ENCODE data around the gene OBSCN.
A peak's percentile ranks its signal among the peaks of the same experiment; 100 is the strongest.
"Not testable (repeated sequence)": the region's sequence is repeated elsewhere in the genome, so short reads cannot be mapped to it uniquely, and the experiment has no call there.

Gene OBSCN

GRCh38 chr1:228177183-228177475 is 30.7 kb upstream of the OBSCN start:
- H3K9me3 Mint-ChIP-seq, result no peaks in the 10 kb centered on the region
- peaks cover 2% of the 10 kb centered on the region for H3K36me3 Mint-ChIP-seq
- H3K27me3 Mint-ChIP-seq, result no peaks in the 10 kb centered on the region
- no peak overlapping the region for H3K27ac Mint-ChIP-seq
- H3K4me1 Mint-ChIP-seq, result peaks cover 9% of the 10 kb centered on the region
- no peak overlapping the region for H3K4me3 Mint-ChIP-seq

DNA sequence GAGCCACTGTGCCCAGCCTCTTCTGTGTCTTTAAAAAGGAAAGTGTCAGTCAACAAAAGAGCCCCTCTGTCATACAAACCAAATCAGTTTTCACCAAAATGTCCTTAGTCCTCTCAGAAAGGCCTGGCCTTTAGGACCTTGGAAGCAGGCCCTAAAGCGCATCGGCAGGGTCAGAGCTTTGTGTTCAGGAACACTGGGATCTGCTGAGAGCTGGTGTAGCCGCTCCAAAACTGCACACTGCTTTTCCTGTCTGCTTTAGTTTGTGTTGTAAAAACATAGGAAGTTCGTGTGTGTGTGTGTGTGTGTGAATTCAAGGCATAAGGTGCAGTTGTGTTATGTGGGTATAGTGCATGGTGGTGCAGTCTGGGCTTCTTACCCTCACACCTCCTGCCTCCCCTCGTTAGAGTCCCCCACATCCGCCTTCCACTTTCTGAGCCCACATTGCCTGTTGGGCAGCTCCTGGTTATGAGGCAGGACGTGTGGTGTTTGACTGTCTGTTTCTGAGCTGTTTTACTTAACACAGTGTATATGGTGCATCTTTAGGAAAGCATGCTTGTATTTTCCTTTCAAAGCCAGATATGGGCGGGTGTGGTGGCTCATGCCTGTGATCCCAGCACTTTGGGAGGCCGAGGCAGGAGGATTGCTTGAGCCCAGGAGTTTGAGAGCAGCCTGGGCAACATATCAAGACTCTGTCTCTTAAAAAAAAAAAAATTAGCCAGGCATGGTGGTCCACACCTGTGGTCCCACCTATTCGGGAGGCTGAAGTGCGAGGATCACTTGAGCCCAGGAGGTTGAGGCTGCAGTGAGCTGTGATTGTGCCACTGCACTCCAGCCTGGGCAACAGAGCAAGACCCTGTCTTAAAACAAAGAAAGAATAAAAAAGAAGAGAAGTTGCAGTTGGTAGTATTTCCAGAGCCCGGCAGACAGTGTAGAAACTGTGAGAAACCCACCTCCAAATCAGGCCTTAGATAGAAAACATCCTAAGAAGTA is 29.8 kb upstream of the OBSCN start:
- Mint-ChIP-seq H3K4me3 (no peak overlapping the region), H3K27ac (no peak overlapping the region), H3K4me1 (peaks cover 9% of the 10 kb centered on the region), H3K9me3 (no peaks in the 10 kb centered on the region), H3K27me3 (no peaks in the 10 kb centered on the region), H3K36me3 (no peaks in the 10 kb centered on the region)

- Mint-ChIP-seq H3K27ac (peak overlapping the region; percentile 60), H3K9me3 (no peaks in the 10 kb centered on the region), H3K36me3 (no peaks in the 10 kb centered on the region), H3K27me3 (no peaks in the 10 kb centered on the region), H3K4me1 (peaks cover 9% of the 10 kb centered on the region), H3K4me3 (no peak overlapping the region)
Observed at GRCh38 chr1:228178737-228179684, 28.8 kb upstream of the OBSCN start.

DNA sequence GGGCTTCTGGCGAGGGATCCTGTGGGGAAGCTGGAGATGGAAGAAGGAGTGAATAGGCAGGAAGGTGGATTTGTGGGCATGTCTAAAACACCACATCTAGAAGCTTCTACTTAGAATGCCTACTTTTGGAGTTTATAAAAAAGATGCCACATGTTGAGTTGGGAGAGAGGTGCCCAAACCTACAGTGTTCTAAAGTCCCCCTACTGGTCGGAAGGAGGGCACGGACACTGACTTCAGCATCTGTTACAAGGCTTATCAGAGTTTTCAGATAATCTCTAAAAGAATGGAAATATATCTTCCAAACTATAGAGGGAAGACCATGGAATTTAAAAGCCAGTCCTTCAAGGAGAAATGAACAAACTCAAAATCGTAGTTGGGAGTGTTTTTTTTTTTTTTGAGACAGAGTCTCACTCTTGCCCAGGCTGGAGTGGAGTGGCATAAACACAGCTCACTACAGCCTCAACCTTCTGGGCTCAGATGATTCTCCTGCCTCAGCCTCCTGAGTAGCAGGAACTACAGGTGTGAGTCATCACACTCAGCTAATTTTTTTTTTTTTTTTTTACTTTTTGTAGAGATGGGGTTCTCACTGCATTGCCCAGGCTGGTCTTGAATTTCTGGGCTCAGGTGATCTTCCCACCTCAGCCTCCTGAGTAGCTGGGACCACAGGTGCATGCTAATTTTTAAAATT is 27.4 kb upstream of the OBSCN start:
- Mint-ChIP-seq H3K9me3 (no peaks in the 10 kb centered on the region), H3K4me1 (peaks cover 9% of the 10 kb centered on the region), H3K27me3 (no peaks in the 10 kb centered on the region), H3K4me3 (no peak overlapping the region), H3K36me3 (no peaks in the 10 kb centered on the region), H3K27ac (no peak overlapping the region)

- H3K36me3 Mint-ChIP-seq, result no peaks in the 10 kb centered on the region
- no peak overlapping the region for H3K4me3 Mint-ChIP-seq
- no peaks in the 10 kb centered on the region for H3K27me3 Mint-ChIP-seq
- no peaks in the 10 kb centered on the region for H3K9me3 Mint-ChIP-seq
- no peak overlapping the region for H3K27ac Mint-ChIP-seq
- peaks cover 14% of the 10 kb centered on the region for H3K4me1 Mint-ChIP-seq
Observed at GRCh38 chr1:228180959-228181644, 26.7 kb upstream of the OBSCN start.

DNA sequence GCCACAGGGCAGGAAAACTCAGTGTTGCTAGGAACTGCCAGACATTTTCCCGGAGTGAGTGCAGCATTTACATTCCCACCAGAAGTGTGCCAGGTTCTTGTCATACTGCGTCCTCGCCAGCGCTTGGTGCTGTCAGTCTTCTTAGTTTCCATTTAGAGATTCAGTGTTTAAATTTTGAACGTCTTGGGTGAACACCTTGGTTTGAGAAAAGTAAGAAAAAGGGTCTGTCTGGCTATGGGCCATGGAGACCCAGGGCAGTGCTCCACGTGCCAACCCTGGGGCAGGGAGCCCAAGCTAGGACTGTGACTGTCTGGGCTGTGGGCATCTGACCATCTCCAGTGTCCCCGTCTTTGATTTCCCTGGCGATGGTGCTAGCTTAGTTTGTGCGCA is 26.2 kb upstream of the OBSCN start:
- Mint-ChIP-seq H3K27me3 (no peaks in the 10 kb centered on the region), H3K9me3 (no peaks in the 10 kb centered on the region), H3K36me3 (no peaks in the 10 kb centered on the region), H3K4me1 (peaks cover 14% of the 10 kb centered on the region), H3K4me3 (no peak overlapping the region), H3K27ac (no peak overlapping the region)

DNA sequence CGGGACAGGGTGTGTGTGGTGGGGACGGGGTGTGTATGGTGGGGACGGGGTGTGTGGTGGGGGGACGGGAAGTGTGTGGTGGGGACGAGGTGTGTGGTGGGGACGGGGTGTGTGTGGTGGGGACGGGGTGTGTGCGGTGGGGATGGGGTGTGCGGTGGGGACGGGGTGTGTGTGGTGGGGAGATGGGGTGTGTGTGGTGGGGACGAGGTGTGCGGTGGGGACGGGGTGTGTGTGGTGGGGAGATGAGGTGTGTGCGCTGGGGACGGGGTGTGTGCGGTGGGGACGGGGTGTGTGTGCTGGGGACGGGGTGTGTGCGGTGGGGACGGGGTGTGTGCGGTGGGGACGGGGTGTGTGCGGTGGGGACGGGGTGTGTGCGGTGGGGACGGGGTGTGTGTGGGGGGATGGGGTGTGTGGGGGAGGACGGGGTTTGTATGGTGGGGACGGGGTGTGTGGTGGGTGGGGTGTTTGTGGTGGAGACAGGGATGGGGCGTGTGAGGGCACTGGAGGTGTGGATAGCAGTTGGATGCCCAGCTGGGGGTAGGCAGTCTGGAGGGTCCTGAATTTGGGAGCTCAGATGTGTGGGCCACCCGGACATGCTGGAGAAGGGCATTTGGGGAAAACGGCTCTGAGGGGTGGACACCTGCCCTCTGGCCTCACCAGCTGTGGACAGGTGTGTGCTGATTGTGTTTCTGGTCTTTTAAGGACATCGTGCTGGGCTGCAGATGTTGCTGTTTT is 25.4 kb upstream of the OBSCN start:
- Mint-ChIP-seq H3K36me3 (no peaks in the 10 kb centered on the region), H3K4me1 (peaks cover 14% of the 10 kb centered on the region), H3K27ac (no peak overlapping the region), H3K9me3 (no peaks in the 10 kb centered on the region), H3K27me3 (no peaks in the 10 kb centered on the region), H3K4me3 (no peak overlapping the region)

- no peaks in the 10 kb centered on the region for H3K27me3 Mint-ChIP-seq
- no peaks in the 10 kb centered on the region for H3K9me3 Mint-ChIP-seq
- H3K4me1 Mint-ChIP-seq, result peaks cover 9% of the 10 kb centered on the region
- no peaks in the 10 kb centered on the region for H3K36me3 Mint-ChIP-seq
- no peak overlapping the region for H3K27ac Mint-ChIP-seq
- H3K4me3 Mint-ChIP-seq, result no peak overlapping the region
Observed at GRCh38 chr1:228184152-228184551, 23.7 kb upstream of the OBSCN start.

DNA sequence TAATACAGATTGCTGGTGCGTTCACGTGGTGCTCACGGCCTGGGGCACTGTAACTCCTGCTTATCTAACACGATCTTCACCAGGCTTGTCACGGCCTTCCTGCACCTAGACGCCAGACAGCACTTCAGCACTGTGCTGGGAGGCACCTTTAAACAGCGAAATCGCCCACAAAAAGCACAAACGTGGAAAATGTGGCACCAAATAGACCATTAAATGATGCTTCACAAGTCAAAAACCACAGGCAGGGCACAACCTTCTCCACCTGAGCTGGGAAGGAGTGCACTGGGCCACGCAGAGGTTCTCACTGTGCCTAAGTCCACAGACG is 22.2 kb upstream of the OBSCN start:
- H3K27me3 Mint-ChIP-seq, result no peaks in the 10 kb centered on the region
- no peak overlapping the region for H3K27ac Mint-ChIP-seq

GRCh38 chr1:228188249-228188648 is 19.6 kb upstream of the OBSCN start:
- not testable (repeated sequence) for H3K4me1 Mint-ChIP-seq, H3K36me3 Mint-ChIP-seq

More for the DNA sequence above, 22.2 kb upstream of the OBSCN start:
- Mint-ChIP-seq H3K4me1 (peaks cover 5% of the 10 kb centered on the region), H3K9me3 (no peaks in the 10 kb centered on the region), H3K36me3 (no peaks in the 10 kb centered on the region), H3K4me3 (no peak overlapping the region)

GRCh38 chr1:228190182-228190581 is 17.7 kb upstream of the OBSCN start:
- H3K4me3 Mint-ChIP-seq, result no peak overlapping the region
- H3K4me1 Mint-ChIP-seq, result peaks cover 5% of the 10 kb centered on the region
- H3K27me3 Mint-ChIP-seq, result no peaks in the 10 kb centered on the region
- H3K9me3 Mint-ChIP-seq, result no peaks in the 10 kb centered on the region
- H3K27ac Mint-ChIP-seq, result no peak overlapping the region
- no peaks in the 10 kb centered on the region for H3K36me3 Mint-ChIP-seq

More at GRCh38 chr1:228188249-228188648, 19.6 kb upstream of the OBSCN start:
- H3K4me3 Mint-ChIP-seq, H3K27ac Mint-ChIP-seq, H3K27me3 Mint-ChIP-seq, H3K9me3 Mint-ChIP-seq: not testable (repeated sequence)

DNA sequence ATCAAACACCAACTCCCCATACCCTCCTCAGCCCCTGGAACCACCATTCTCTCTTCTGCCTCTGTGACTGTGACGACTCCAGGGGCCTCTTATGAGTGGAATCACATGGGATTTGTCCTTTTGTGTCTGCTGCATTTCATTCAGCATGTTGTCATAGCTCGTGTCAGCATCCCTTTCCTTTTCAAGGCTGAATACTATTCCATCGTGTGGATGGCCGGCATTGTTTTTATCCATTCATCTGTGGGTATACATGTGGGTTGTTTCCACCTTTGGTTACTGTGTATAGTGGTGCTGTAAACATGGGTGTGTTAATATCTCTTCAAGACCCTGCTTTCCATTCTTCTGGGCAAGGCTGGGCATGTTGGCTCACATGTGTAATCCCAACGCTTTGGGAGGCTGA is 17.1 kb upstream of the OBSCN start:
- no peak overlapping the region for H3K4me3 Mint-ChIP-seq
- H3K27me3 Mint-ChIP-seq, result no peaks in the 10 kb centered on the region
- no peaks in the 10 kb centered on the region for H3K9me3 Mint-ChIP-seq
- H3K36me3 Mint-ChIP-seq, result no peaks in the 10 kb centered on the region
- peaks cover 2% of the 10 kb centered on the region for H3K4me1 Mint-ChIP-seq
- no peak overlapping the region for H3K27ac Mint-ChIP-seq

- Mint-ChIP-seq H3K27ac (no peak overlapping the region), H3K27me3 (no peaks in the 10 kb centered on the region), H3K4me3 (no peak overlapping the region), H3K36me3 (peaks cover 11% of the 10 kb centered on the region), H3K9me3 (peaks cover 7% of the 10 kb centered on the region), H3K4me1 (no peaks in the 10 kb centered on the region)
Observed at GRCh38 chr1:228194436-228194835, 13.4 kb upstream of the OBSCN start.

DNA sequence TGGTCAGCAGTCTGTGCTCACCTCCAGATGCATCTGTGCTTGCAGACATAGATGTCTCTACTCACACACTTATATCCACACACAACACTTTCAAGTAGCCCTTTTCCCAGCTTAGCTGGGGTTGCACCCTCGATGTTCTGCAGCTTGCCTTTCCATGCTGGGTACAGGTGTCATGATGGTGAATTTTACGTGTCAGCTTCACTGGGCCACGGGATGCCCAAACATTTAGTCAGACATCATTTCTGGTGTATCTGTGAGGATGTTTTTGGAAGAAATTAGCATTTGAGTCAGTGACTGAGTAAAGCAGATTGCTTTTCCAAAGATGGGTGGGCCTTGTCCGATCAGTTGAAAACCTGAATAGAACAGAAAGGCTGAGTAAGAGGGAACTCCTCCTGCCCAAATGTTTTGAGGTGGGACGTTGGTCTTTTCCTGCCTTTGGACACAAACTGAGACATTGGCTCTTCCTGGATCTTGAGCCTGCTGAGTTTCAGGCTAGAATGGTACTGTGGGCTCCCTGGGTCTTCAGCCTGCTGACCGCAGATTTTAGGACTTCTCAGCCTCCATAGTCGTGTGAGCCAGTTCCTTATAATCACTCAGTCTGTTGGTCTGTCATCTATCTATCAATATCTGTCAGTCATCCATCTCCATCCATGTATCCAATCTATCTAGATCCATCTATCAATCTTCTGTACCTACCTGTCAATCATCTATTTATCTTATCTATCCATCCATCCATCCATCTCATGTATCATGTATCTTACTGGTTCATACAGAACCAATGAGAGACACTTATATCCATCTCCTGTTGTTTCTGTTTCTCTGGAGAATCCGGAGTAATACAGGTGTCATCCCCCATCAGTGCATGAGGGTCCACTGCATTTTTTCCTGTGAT is 12.7 kb upstream of the OBSCN start:
- H3K27me3 Mint-ChIP-seq, result no peaks in the 10 kb centered on the region
- H3K4me1 Mint-ChIP-seq, result no peaks in the 10 kb centered on the region
- no peak overlapping the region for H3K27ac Mint-ChIP-seq

More for the DNA sequence above, 12.7 kb upstream of the OBSCN start:
- Mint-ChIP-seq H3K36me3 (peaks cover 15% of the 10 kb centered on the region), H3K4me3 (no peak overlapping the region), H3K9me3 (peaks cover 10% of the 10 kb centered on the region)
